ENCODE results near the gene NFKBIL1. TPM values are rescaled to one million over a fixed set of nuclear protein-coding genes. Genes with fewer than 3 reads are reported as not detected.
A peak's percentile ranks its signal among the peaks of the same experiment; 100 is the strongest.

The NFKBIL1 gene
- total and polyA plus RNA-seq, 4 donors: 3.3 to 9.6 (median 7.4) TPM

- TF ChIP-seq RXRA (IDR thresholded peaks at IDR 0.05) (no peak), RAD21 (IDR thresholded peaks at IDR 0.05) (no peak), NR2F2 (IDR thresholded peaks at IDR 0.05) (no peak), TAF1 (conservative IDR thresholded peaks at IDR 0.05) (no peak), SP1 (IDR thresholded peaks at IDR 0.05) (no peak), GABPA (IDR thresholded peaks at IDR 0.05 in 1 of 2, conservative IDR thresholded peaks at IDR 0.05 in 1 of 2) (no peak), CTCF (IDR thresholded peaks at IDR 0.05; ENCODE audit: low read depth, low read length, missing input control) (no peak), YY1 (IDR thresholded peaks at IDR 0.05) (no peak), FOXA1 (IDR thresholded peaks at IDR 0.05) (no peak), EGR1 (IDR thresholded peaks at IDR 0.05; ENCODE audit: low read depth in 2 of 2) (no peak), FOXA2 (IDR thresholded peaks at IDR 0.05) (no peak), REST (IDR thresholded peaks at IDR 0.05) (no peak)
- Histone ChIP-seq H3K4me3 (ENCODE audit: low read depth in 1 of 3, low read length in 3 of 3) (peak within 1 kb of the TSS in 2 of 3 donors; percentile 2), H3K9ac (ENCODE audit: low read depth in 1 of 2, low read length in 2 of 2) (peak within 1 kb of the TSS in 1 of 2 donors; percentile 41), H3K4me1 (ENCODE audit: control insufficient read depth in 4 of 4, insufficient read depth in 4 of 4, low read length in 3 of 4) (peaks cover 0 to 3% (median under 1%) of the 10 kb centered on the region in 4 donors), H3K36me3 (ENCODE audit: control insufficient read depth in 4 of 4, insufficient read depth in 3 of 4, low read depth in 1 of 4, low read length in 3 of 4) (no peaks in the 10 kb centered on the region), H3K27ac (ENCODE audit: low read depth in 1 of 2, low read length in 2 of 2) (peak within 1 kb of the TSS in 1 of 2 donors; percentile 56), H3K27me3 (ENCODE audit: control insufficient read depth in 4 of 4, insufficient read depth in 4 of 4, low read length in 3 of 4) (no peaks in the 10 kb centered on the region), H3K9me3 (ENCODE audit: control insufficient read depth in 4 of 4, low read length in 3 of 4) (no peaks in the 10 kb centered on the region)
- WGBS: 64% methylated on average over 19 of the region's 19 CpGs
- DNase-seq (ENCODE audit: low spot score): no peak
Observed at GRCh38 chr6:31575335-31575901, 28.0 kb downstream of the NFKBIL1 start, which contains the start of gene TNF. Gene TNF, plus strand, starts transcription at chr6:31575565. Its CDS starts 177 bp downstream, at chr6:31575742.

GRCh38 chr6:31575952-31576685 lies 28.7 kb downstream of the NFKBIL1 start:
- DNase-seq (ENCODE audit: low spot score): no peak
- peaks cover 0 to 10% (median 2%) of the 10 kb centered on the region in 4 donors for H3K4me1 ChIP-seq (ENCODE audit: control insufficient read depth in 4 of 4, insufficient read depth in 4 of 4, low read length in 3 of 4)
- peak overlapping the region in 1 of 2 donors; percentile 41 for H3K9ac ChIP-seq (ENCODE audit: low read depth in 1 of 2, low read length in 2 of 2)
- H3K9me3 ChIP-seq (ENCODE audit: control insufficient read depth in 4 of 4, low read length in 3 of 4): no peaks in the 10 kb centered on the region
- H3K4me3 ChIP-seq (ENCODE audit: low read depth in 1 of 3, low read length in 3 of 3): peak overlapping the region in 2 of 3 donors; percentile 2
- no peaks in the 10 kb centered on the region for H3K36me3 ChIP-seq (ENCODE audit: control insufficient read depth in 4 of 4, insufficient read depth in 3 of 4, low read depth in 1 of 4, low read length in 3 of 4)
- no peak for TF ChIP-seq GABPA (IDR thresholded peaks at IDR 0.05 in 1 of 2, conservative IDR thresholded peaks at IDR 0.05 in 1 of 2)
- no peak for TF ChIP-seq RXRA (IDR thresholded peaks at IDR 0.05)
- no peak for TF ChIP-seq JUND (IDR thresholded peaks at IDR 0.05)
- no peak for TF ChIP-seq ZBTB33 (IDR thresholded peaks at IDR 0.05)
- TF ChIP-seq SP1 (IDR thresholded peaks at IDR 0.05): no peak
- TF ChIP-seq HNF4G (IDR thresholded peaks at IDR 0.05): no peak
- no peak for TF ChIP-seq ATF3 (IDR thresholded peaks at IDR 0.05)
- TF ChIP-seq HNF4A (conservative IDR thresholded peaks at IDR 0.05): no peak
- no peak for TF ChIP-seq FOXA1 (IDR thresholded peaks at IDR 0.05)
- TF ChIP-seq TAF1 (conservative IDR thresholded peaks at IDR 0.05): no peak
- TF ChIP-seq RAD21 (IDR thresholded peaks at IDR 0.05): no peak
- no peak for TF ChIP-seq YY1 (IDR thresholded peaks at IDR 0.05)
- TF ChIP-seq FOXA2 (IDR thresholded peaks at IDR 0.05): no peak
- WGBS: 77% methylated on average over 8 of the region's 8 CpGs
- H3K27me3 ChIP-seq (ENCODE audit: control insufficient read depth in 4 of 4, insufficient read depth in 4 of 4, low read length in 3 of 4): no peaks in the 10 kb centered on the region
- H3K27ac ChIP-seq (ENCODE audit: low read depth in 1 of 2, low read length in 2 of 2): peak overlapping the region in 1 of 2 donors; percentile 56

Data from liver (tissue), 9 donors.